IMR-90 (cell line): ENCODE data around the gene IGFBP7.

Experiments used
- CTCF ChIP-seq: conservative IDR thresholded peaks from 2 replicates; pipeline ENCODE4 v1.5.1; 2012; ENCODE audit warnings: mild to moderate bottlenecking, low read depth, low read length, improper control_type of control experiment
- FOS ChIP-seq: fragments of 150-350 bp; IDR thresholded peaks from 2 replicates; pipeline ENCODE4 v1.6.1; 2016; ENCODE audit warnings: low read depth, low read length
- NFE2L2 ChIP-seq: fragments of 150-350 bp; IDR thresholded peaks from 2 replicates; pipeline ENCODE4 v1.6.1; 2016; ENCODE audit warnings: low read depth, mild to moderate bottlenecking, low read length
- POLR2A ChIP-seq: IDR thresholded peaks from 2 replicates; pipeline ENCODE4 v1.6.1; 2012; ENCODE audit warnings: mild to moderate bottlenecking, low read depth, low read length
- RAD21 ChIP-seq: IDR thresholded peaks from 2 replicates; pipeline ENCODE4 v1.6.1; 2012; ENCODE audit warnings: low read length, improper control_type of control experiment
- RCOR1 ChIP-seq: IDR thresholded peaks from 2 replicates; pipeline ENCODE4 v1.6.1; 2012; ENCODE audit warnings: mild to moderate bottlenecking, low read length, improper control_type of control experiment; ENCODE audit not compliant: insufficient replicate concordance
- USF2 ChIP-seq: fragments of 150-350 bp; IDR thresholded peaks from 2 replicates; pipeline ENCODE4 v1.6.1; 2017; ENCODE audit warnings: mild to moderate bottlenecking, antibody characterized with exemption, low read length, low read depth

GRCh38 chr4:57041020-57041419, 69.2 kb downstream of the IGFBP7 start:
- TF ChIP-seq CTCF (no peak), POLR2A (no peak), RAD21 (no peak), FOS (no peak), USF2 (no peak), NFE2L2 (no peak), RCOR1 (no peak)
